Endothelial cell of umbilical vein (primary cell): ENCODE measurements around the gene APOF. TPM values are rescaled to one million over a fixed set of nuclear protein-coding genes. Genes with fewer than 3 reads are reported as not detected.

Source experiments
- BruUV-seq: library from RNA; stranded (reverse); fragments of 400-500 nt; replicated peaks from 2 replicates; lab custom pipeline; 2021; lab: Mats Ljungman, UMichigan
- CTCF ChIA-PET: fragments of 300-600, 350-600 bp; sonication (Branson Sonifier 250); formaldehyde crosslinking; loops from one replicate; lab custom pipeline; 2021; ENCODE audit warnings: antibody characterized with exemption, inconsistent platforms; lab: Charles Lee
- POLR2A ChIA-PET: fragments of 300-600, 350-600 bp; sonication (Branson Sonifier 250); formaldehyde crosslinking; loops from one replicate; lab custom pipeline; 2021; ENCODE audit warnings: antibody characterized with exemption, inconsistent platforms; lab: Charles Lee
- DNase-seq: peaks from one replicate; pipeline ENCODE4 v3.0.0-alpha.2; 2011; ENCODE audit warnings: low read depth, low spot score
- FAIRE-seq: peaks from 2 replicates; lab custom pipeline; 2011; peaks lifted over from hg19 to GRCh38; lab: Jason Lieb, UNC
- H2AFZ ChIP-seq: 2 replicates; pipeline ENCODE4 v1.6.0; 2012; ENCODE audit warnings: low read depth, low read length, control low read depth, inconsistent platforms
- H3K27ac ChIP-seq: 2 replicates; pipeline ENCODE4 v1.5.1; 2011; ENCODE audit warnings: low read depth, mild to moderate bottlenecking, control low read depth, low read length, moderate library complexity; ENCODE audit not compliant: insufficient read depth
- H3K27me3 ChIP-seq, 2 experiments: 2 replicates each; pipeline versions ENCODE4 v1.6.0 to v1.6.1; 2011; ENCODE audit warnings: low read length in 2 of 2, mixed read lengths in 1 of 2; ENCODE audit not compliant: control insufficient read depth in 2 of 2, insufficient read depth in 2 of 2
- H3K36me3 ChIP-seq, 2 experiments: 2 replicates in 1 of 2; 3 replicates in 1 of 2; pipeline ENCODE4 v1.5.1; 2011; ENCODE audit warnings: low read length in 2 of 2, mild to moderate bottlenecking in 1 of 2, moderate library complexity in 1 of 2; ENCODE audit not compliant: control insufficient read depth in 2 of 2, insufficient read depth in 2 of 2; ENCODE audit errors: extremely low read depth in 1 of 2
- H3K4me1 ChIP-seq: 3 replicates; pipeline ENCODE4 v1.5.1; 2011; ENCODE audit warnings: mild to moderate bottlenecking, low read length; ENCODE audit not compliant: control insufficient read depth, insufficient read depth; ENCODE audit errors: extremely low read depth
- H3K4me2 ChIP-seq: 2 replicates; pipeline ENCODE4 v1.6.1; 2011; ENCODE audit warnings: low read length, control low read depth, mixed read lengths; ENCODE audit not compliant: insufficient read depth
- H3K4me3 ChIP-seq, 3 experiments: fragments of 200-600 bp in 1 of 3; sonication (generic), shearing (Covaris generic) in 1 of 3; replicated peaks in 1 of 3; 2 replicates each; pipeline ENCODE4 v1.5.1; 2011 to 2016; ENCODE audit warnings: control low read depth in 3 of 3, low read length in 3 of 3, mild to moderate bottlenecking in 2 of 3, inconsistent platforms in 1 of 3, low read depth in 1 of 3, moderate library complexity in 1 of 3; ENCODE audit not compliant: insufficient read depth in 1 of 3
- H3K79me2 ChIP-seq: 2 replicates; pipeline ENCODE4 v1.6.0; 2012; ENCODE audit warnings: low read length, inconsistent platforms; ENCODE audit not compliant: control insufficient read depth, insufficient read depth
- H3K9ac ChIP-seq: replicated peaks from 2 replicates; pipeline ENCODE3; 2011; ENCODE audit warnings: low read length, control low read depth; ENCODE audit not compliant: insufficient read depth; ENCODE audit errors: extremely low read depth
- H3K9me1 ChIP-seq: replicated peaks from 3 replicates; pipeline ENCODE4 v1.6.0; 2011; ENCODE audit warnings: mild to moderate bottlenecking, low read length; ENCODE audit not compliant: control insufficient read depth, insufficient read depth; ENCODE audit errors: extremely low read depth
- H3K9me3 ChIP-seq: replicated peaks from 2 replicates; pipeline ENCODE4 v1.5.1; 2012; ENCODE audit warnings: low read length, inconsistent platforms; ENCODE audit not compliant: control insufficient read depth, insufficient read depth
- H4K20me1 ChIP-seq: replicated peaks from 2 replicates; pipeline ENCODE3; 2011; ENCODE audit warnings: mild to moderate bottlenecking, low read length; ENCODE audit not compliant: control insufficient read depth, insufficient read depth; ENCODE audit errors: extremely low read depth
- EZH2 ChIP-seq: IDR thresholded peaks from 2 replicates; pipeline ENCODE4 v1.6.1; 2012; ENCODE audit warnings: borderline replicate concordance, low read depth, mild to moderate bottlenecking, moderate library complexity, low read length, inconsistent platforms; ENCODE audit not compliant: severe bottlenecking
- FOS ChIP-seq: IDR thresholded peaks from 2 replicates; pipeline ENCODE4 v1.6.1; 2011; ENCODE audit warnings: mild to moderate bottlenecking, low read length, moderate library complexity, borderline replicate concordance; ENCODE audit not compliant: insufficient read depth
- GATA2 ChIP-seq: IDR thresholded peaks from 2 replicates; pipeline ENCODE4 v1.7.0; 2011; ENCODE audit warnings: low read depth, mild to moderate bottlenecking, moderate library complexity, mixed read lengths, low read length; ENCODE audit not compliant: insufficient read length, insufficient read depth
- JUN ChIP-seq: IDR thresholded peaks from 2 replicates; pipeline ENCODE4 v1.6.1; 2011; ENCODE audit warnings: borderline replicate concordance, low read depth; ENCODE audit not compliant: insufficient read length, insufficient read depth
- MAX ChIP-seq: IDR thresholded peaks from 2 replicates; pipeline ENCODE4 v1.6.1; 2011; ENCODE audit not compliant: insufficient read depth, insufficient read length
- MYC ChIP-seq: IDR thresholded peaks from one replicate; pipeline ENCODE4 v1.6.1; 2011; ENCODE audit warnings: mild to moderate bottlenecking, low read depth, low read length
- POLR2A ChIP-seq: IDR thresholded peaks from 2 replicates; pipeline ENCODE4 v1.6.1; 2012; ENCODE audit warnings: low read depth, mild to moderate bottlenecking, control low read depth, low read length
- POLR2AphosphoS5 ChIP-seq: IDR thresholded peaks from 2 replicates; pipeline ENCODE4 v1.6.1; 2012; ENCODE audit warnings: low read depth, mild to moderate bottlenecking, control low read depth, low read length, moderate library complexity; ENCODE audit not compliant: insufficient read depth
- dilution Hi-C: fragments of 300-500 bp; cut with MboI; formaldehyde crosslinking; loops from one replicate; pipeline ENCODE4 v1.15.0; 2019; ENCODE audit warnings: low sequenced_read_pairs; ENCODE audit not compliant: extremely low pct_ligation_motif_present
- intact Hi-C: fragments of 100-400 bp; cut with micrococcal nuclease; formaldehyde crosslinking; loops from one replicate; pipeline ENCODE4 v1.10.0; 2022
- polyA plus RNA-seq, 4 experiments: library from polyadenylated mRNA; depleted of rRNA in 3 of 4; stranded (reverse) in 3 of 4; unstranded in 1 of 4; fragments of >200 nt; gene quantifications; 2 replicates each; pipeline versions ENCODE4 v1.2.1 to v1.2.3, GENCODE V29; 2011 to 2012; ENCODE audit warnings: missing spikeins in 1 of 4
- total RNA-seq: library from RNA; stranded (reverse); gene quantifications from 2 replicates; pipeline ENCODE4 v1.2.3, GENCODE V29; 2021
- TF ChIP-seq, protein P1 (sequence below), 2 donors: IDR thresholded peaks; 1 replicate in 1 of 2; 2 replicates in 1 of 2; pipeline ENCODE4 v1.5.1; 2011; ENCODE audit warnings: low read length in 2 of 2, mild to moderate bottlenecking in 2 of 2, moderate library complexity in 2 of 2, control low read depth in 1 of 2, inconsistent platforms in 1 of 2, low read depth in 1 of 2; ENCODE audit not compliant: insufficient read depth in 1 of 2; ENCODE audit errors: extremely low read depth in 1 of 2

Gene APOF
- total and polyA plus RNA-seq, 2 donors (not counting 3 experiments of a cell fraction or from before 2014, with no cell fraction given) = not detected

DNA sequence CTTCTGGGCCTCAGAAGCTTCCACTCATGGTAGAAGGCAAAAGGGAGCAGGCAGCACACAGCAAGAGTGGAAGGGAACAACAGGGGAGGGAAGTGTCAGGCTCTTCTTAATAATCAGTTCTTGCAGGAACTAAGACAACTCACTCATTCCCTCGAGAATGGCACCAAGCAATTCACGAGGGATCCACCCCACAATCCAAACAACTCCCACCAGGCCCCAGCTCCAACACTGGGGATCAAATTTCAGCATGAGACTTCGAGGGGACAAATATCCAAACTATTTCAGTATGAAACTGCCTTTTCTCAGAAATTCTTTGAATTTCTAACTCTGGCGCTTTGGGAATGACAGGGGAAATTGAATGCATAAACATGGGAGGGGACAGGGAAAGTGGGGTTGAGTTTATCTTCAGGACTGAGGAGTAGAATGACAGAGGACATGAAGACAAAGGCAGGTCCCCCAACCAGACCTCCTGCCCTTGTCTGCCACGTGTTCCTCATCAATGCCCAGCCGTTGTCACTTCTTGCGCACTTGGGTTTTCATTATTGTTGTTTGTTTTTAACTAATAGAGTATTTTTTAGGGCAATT is 24.6 kb upstream of the APOF start:
- Histone ChIP-seq H3K9me1 (no peaks in the 10 kb centered on the region), H3K4me1 (no peaks in the 10 kb centered on the region), H3K4me3 (no peak overlapping the region), H3K4me2 (no peak overlapping the region), H4K20me1 (no peaks in the 10 kb centered on the region), H3K27ac (no peak overlapping the region), H2AFZ (no peak overlapping the region), H3K9me3 (no peaks in the 10 kb centered on the region), H3K27me3 (no peaks in the 10 kb centered on the region), H3K36me3 (no peaks in the 10 kb centered on the region), H3K9ac (no peak overlapping the region), H3K79me2 (no peaks in the 10 kb centered on the region)
- intact Hi-C loops (no loop called here), dilution Hi-C loops (no loop called here)
- DNase-seq = no peak
- ChIA-PET POLR2A (interaction anchor here (0.6 kb wide), 1 partner anchor 1152 kb away, joined by 3 read pairs; no protein-coding TSS in a partner anchor), CTCF (interaction anchor here (2.5 kb wide), 1 partner anchor 12 kb away, joined by 10 read pairs; no protein-coding TSS in a partner anchor)
- no peak for TF ChIP-seq MAX
- TF ChIP-seq JUN = no peak
- no peak for TF ChIP-seq POLR2AphosphoS5
- TF ChIP-seq, protein P1, sequence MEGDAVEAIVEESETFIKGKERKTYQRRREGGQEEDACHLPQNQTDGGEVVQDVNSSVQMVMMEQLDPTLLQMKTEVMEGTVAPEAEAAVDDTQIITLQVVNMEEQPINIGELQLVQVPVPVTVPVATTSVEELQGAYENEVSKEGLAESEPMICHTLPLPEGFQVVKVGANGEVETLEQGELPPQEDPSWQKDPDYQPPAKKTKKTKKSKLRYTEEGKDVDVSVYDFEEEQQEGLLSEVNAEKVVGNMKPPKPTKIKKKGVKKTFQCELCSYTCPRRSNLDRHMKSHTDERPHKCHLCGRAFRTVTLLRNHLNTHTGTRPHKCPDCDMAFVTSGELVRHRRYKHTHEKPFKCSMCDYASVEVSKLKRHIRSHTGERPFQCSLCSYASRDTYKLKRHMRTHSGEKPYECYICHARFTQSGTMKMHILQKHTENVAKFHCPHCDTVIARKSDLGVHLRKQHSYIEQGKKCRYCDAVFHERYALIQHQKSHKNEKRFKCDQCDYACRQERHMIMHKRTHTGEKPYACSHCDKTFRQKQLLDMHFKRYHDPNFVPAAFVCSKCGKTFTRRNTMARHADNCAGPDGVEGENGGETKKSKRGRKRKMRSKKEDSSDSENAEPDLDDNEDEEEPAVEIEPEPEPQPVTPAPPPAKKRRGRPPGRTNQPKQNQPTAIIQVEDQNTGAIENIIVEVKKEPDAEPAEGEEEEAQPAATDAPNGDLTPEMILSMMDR (IDR thresholded peaks at IDR 0.05; ENCODE audit: extremely low read depth in 1 of 2, insufficient read depth in 1 of 2, low read depth in 1 of 2, low read length in 2 of 2) = no peak
- TF ChIP-seq FOS = no peak
- TF ChIP-seq GATA2 = no peak
- no peak for TF ChIP-seq MYC
- TF ChIP-seq EZH2 = no peak
- TF ChIP-seq POLR2A = no peak
- BruUV-seq = no TSS peak
- no peak for FAIRE-seq
